BJ (cell line): ENCODE results near the gene CFAP410. TPM values are rescaled to one million over a fixed set of nuclear protein-coding genes. Genes with fewer than 3 reads are reported as not detected.

Source experiments
- CTCF ChIA-PET: fragments of 350-600 bp; formaldehyde crosslinking; extraction: SDS; loops from one replicate; lab custom pipeline; 2021; ENCODE audit warnings: antibody characterized with exemption, inconsistent platforms; lab: Yijun Ruan, JAX
- POLR2A ChIA-PET: fragments of 300-600 bp; sonication (Branson Sonifier 250); formaldehyde crosslinking; extraction: SDS; loops from one replicate; lab custom pipeline; 2021; ENCODE audit warnings: antibody characterized with exemption; lab: Charles Lee
- DNase-seq: peaks from one replicate; pipeline ENCODE4 v3.0.0-alpha.2; 2011; ENCODE audit warnings: low read depth
- H3K27me3 ChIP-seq: 2 replicates; pipeline ENCODE4 v1.6.0; 2011; ENCODE audit warnings: low read length; ENCODE audit not compliant: control insufficient read depth, insufficient read depth
- H3K36me3 ChIP-seq: 2 replicates; pipeline ENCODE4 v1.5.1; 2011; ENCODE audit warnings: low read length; ENCODE audit not compliant: control insufficient read depth, insufficient read depth
- H3K4me3 ChIP-seq: 2 replicates; pipeline ENCODE4 v1.5.1; 2011; ENCODE audit warnings: low read depth, mild to moderate bottlenecking, control low read depth, low read length
- polyA plus RNA-seq: library from polyadenylated mRNA; depleted of rRNA; stranded (reverse); fragments of >200 nt; gene quantifications from 2 replicates; pipeline ENCODE4 v1.2.3, GENCODE V29; 2011
- TF ChIP-seq, protein P1 (sequence below): IDR thresholded peaks from 2 replicates; pipeline ENCODE4 v1.5.1; 2011; ENCODE audit warnings: low read depth, mild to moderate bottlenecking, control low read depth, inconsistent platforms, low read length, moderate library complexity; ENCODE audit not compliant: insufficient read depth

Gene CFAP410
- polyA plus RNA-seq, 1 experiment, result 13.5 TPM

DNA sequence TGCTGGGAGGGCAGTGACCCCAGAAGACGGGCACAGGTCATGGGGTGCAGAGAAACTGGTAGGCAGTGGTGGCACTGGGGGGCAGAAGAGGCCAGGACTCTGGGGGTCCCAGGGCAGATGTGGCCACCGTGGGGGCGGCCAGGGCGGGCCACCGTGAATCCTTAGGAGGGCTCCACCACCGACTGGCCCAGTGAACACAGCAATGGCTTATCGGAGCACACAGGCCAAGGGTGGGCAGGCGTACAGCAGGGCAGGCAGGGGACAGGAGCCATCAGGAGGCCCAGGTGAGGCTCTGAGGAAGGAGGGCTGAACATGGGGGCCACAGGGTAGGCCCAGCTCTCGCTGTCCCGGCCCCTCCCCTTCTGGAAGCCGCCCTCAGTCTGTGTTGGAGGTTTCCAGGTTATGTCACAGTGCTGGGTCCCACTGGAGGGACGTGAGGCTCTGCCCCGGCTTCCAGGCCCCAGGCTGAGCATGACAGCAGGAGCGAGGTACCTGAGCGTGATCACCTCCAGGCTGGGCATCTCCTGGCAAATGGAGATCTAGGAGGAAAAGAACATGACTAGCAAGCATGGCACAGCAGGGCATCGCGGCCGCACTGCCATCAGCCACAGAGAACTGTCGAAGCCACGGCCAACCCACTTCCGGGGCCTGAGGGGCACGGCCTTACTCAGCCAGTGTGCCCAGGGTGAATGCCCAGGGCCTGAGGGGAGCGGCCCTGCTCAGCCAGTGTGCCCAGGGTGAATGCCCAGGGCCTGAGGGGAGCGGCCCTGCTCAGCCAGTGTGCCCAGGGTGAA, 3.7 kb downstream of the CFAP410 start:
- H3K4me3 ChIP-seq, result no peak overlapping the region
- TF ChIP-seq, protein P1, sequence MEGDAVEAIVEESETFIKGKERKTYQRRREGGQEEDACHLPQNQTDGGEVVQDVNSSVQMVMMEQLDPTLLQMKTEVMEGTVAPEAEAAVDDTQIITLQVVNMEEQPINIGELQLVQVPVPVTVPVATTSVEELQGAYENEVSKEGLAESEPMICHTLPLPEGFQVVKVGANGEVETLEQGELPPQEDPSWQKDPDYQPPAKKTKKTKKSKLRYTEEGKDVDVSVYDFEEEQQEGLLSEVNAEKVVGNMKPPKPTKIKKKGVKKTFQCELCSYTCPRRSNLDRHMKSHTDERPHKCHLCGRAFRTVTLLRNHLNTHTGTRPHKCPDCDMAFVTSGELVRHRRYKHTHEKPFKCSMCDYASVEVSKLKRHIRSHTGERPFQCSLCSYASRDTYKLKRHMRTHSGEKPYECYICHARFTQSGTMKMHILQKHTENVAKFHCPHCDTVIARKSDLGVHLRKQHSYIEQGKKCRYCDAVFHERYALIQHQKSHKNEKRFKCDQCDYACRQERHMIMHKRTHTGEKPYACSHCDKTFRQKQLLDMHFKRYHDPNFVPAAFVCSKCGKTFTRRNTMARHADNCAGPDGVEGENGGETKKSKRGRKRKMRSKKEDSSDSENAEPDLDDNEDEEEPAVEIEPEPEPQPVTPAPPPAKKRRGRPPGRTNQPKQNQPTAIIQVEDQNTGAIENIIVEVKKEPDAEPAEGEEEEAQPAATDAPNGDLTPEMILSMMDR, result no peak
- ChIA-PET CTCF (no interaction called here), POLR2A (no interaction called here)
- H3K27me3 ChIP-seq, result no peaks in the 10 kb centered on the region
- DNase-seq, result no peak
- peaks cover 7% of the 10 kb centered on the region for H3K36me3 ChIP-seq

DNA sequence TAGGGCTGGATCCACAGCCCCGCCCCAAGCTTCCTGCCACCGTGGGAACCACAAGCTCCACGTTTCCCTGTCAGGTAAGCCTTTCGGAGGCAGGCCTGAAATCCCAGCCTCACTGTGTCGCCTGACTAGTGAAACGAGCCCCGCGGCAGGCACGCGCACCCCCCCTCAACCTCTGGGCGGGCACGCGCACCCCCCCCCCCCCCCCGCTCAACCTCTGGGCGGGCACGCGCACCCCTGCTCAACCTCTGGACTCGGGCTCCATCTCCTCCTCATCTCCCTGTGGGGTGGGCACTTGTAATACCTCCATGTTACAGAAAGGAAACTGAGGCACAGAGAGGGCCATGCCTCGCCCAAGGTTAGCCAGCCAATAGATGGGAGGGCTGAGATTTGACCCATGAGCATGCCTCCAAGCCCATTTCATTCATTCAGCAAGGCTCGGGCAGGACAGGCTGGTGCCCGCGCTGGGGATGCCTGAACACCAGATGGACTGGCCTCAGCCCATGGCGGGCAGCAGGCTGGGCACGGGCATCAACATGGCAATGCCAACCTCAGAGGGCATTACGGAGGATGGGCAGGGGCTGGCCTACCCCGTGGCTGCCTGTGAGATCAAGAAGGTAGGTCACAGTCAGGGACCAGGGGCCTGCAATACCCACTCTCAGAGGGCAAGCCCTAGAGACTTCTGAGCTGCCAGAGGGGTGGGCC, 4.7 kb downstream of the CFAP410 start:
- Histone ChIP-seq H3K36me3 (peaks cover 7% of the 10 kb centered on the region), H3K4me3 (no peak overlapping the region), H3K27me3 (no peaks in the 10 kb centered on the region)
- ChIA-PET POLR2A (no interaction called here), CTCF (no interaction called here)
- TF ChIP-seq, protein P1, result no peak
- no peak for DNase-seq

DNA sequence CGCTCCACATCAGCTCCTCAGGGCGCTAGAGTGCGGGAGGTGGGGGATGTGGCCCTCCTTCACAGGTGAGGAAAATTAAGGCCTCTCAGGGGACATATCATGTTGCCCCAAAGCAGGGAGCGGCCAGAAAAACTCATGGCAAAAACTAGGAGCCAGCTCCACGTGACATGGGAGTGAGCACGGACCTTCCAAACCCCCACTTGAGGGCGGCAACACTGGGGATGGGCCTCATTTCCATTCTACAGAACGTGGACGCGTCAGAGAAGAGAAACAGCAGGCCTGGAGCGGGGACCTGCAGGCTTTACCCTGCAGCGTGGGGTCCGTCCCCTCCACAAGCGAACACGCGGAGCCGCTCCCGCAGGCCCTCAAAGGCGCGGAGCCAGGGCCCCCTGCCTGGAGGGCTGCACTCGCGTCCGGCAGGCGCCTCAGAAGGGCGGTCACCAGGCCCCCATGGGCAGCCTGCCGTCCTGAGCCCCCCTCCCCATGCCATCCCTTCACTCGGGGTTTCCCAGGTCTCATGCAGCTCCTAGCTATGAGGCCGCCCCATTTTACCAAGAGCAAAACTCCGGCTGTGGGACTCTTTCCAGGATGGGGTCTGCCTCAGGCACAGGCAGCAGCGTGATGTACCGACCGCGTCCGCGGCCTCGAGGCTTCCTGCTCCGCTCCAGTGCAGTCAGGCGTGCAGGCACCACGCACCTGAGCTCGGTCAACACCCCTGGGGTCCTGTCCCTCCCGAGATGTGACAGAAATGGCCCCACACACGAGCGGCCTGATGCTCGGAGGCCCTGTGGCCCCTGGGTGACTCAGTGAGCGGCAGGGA, 5.5 kb downstream of the CFAP410 start:
- ChIA-PET CTCF (interaction anchor here (0.7 kb wide), 1 partner anchor 36 kb away, joined by 3 read pairs; no protein-coding TSS in a partner anchor), POLR2A (no interaction called here)
- TF ChIP-seq, protein P1, result no peak
- H3K36me3 ChIP-seq, result peaks cover 7% of the 10 kb centered on the region
- H3K4me3 ChIP-seq, result no peak overlapping the region
- no peak for DNase-seq
- no peaks in the 10 kb centered on the region for H3K27me3 ChIP-seq

DNA sequence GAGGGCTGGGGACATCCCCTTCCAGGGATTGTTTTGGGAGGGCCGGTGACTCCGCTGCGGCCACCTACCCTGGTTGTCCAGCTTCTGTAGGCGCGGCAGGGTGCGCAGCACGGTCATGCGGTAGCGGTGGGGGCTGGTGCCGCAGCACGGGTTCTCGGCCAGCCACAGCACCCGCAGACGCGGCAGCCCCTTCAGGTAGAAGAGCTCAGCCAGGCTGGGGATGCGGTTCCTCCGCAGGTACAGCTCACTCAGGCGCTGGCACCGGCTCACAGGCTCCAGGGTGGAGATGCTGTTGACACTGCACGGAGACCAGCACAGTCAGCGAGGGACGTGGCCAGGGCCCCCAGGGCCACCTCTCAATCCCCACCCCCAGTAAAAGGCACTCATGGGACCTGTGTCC, 6.2 kb downstream of the CFAP410 start:
- Histone ChIP-seq H3K27me3 (no peaks in the 10 kb centered on the region), H3K36me3 (peaks cover 7% of the 10 kb centered on the region), H3K4me3 (no peak overlapping the region)
- ChIA-PET CTCF (interaction anchor here (0.7 kb wide), 1 partner anchor 35 kb away, joined by 3 read pairs; no protein-coding TSS in a partner anchor), POLR2A (no interaction called here)
- no peak for DNase-seq
- TF ChIP-seq, protein P1, result no peak

DNA sequence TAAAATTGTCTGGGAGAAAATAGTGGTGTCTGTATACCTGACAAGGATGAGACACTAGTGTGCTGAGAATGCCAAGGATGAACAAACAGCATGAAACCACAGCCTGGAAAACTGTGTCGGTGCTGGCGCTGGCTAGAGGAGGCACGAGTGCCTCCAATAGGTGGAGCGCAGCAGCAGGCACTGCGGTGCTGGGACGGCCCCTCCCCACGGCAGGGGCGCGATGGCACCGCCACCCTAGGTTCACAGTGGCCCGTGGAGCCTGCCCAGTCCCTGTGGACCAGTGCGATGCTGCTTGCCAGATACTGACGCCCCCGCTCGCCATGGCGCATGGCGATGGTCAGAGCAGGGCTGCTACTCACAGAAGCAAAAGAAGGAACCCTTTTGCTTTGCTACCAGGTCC, 6.8 kb downstream of the CFAP410 start:
- Histone ChIP-seq H3K4me3 (no peak overlapping the region), H3K36me3 (peaks cover 8% of the 10 kb centered on the region), H3K27me3 (no peaks in the 10 kb centered on the region)
- DNase-seq, result no peak
- TF ChIP-seq, protein P1, result no peak
- POLR2A ChIA-PET, result no interaction called here
- CTCF ChIA-PET, result no interaction called here
